ENCODE data around the gene LNX1. TPM values are rescaled to one million over a fixed set of nuclear protein-coding genes. Genes with fewer than 3 reads are reported as not detected.
A peak's percentile ranks its signal among the peaks of the same experiment; 100 is the strongest.

The LNX1 gene
- total and polyA plus RNA-seq, 10 of the 15 experiments (the other 5 are each of a cell fraction or from before 2014, with no cell fraction given) = 0.72 to 1.4 (median 1.0) TPM

- TF ChIP-seq ZNF384 (IDR thresholded peaks at IDR 0.05; ENCODE audit: borderline replicate concordance, low read depth, low read length) (peak; percentile 83), E2F4 (IDR thresholded peaks at IDR 0.05; ENCODE audit: low read depth, low read length) (no peak), CREM (IDR thresholded peaks at IDR 0.05; ENCODE audit: low read depth) (no peak), EED (IDR thresholded peaks at IDR 0.05; ENCODE audit: low read depth) (no peak), CTCF (IDR thresholded peaks at IDR 0.05 in 2 of 3, conservative IDR thresholded peaks at IDR 0.05 in 1 of 3; ENCODE audit: control insufficient read depth in 2 of 3, extremely low read depth in 1 of 3, insufficient read depth in 1 of 3, low read depth in 3 of 3, low read length in 3 of 3) (peak; percentile 53 to 67 (median 62)), RAD21 (IDR thresholded peaks at IDR 0.05; ENCODE audit: insufficient read depth, low read depth, low read length) (peak; percentile 64), SMC3 (IDR thresholded peaks at IDR 0.05; ENCODE audit: borderline replicate concordance, low read length) (peak; percentile 57; the same call in 1 of the 2 replicates), PKNOX1 (IDR thresholded peaks at IDR 0.05) (no peak), NFYB (IDR thresholded peaks at IDR 0.05; ENCODE audit: insufficient read depth, low read depth, low read length) (peak; percentile 39; the same call in 1 of the 2 replicates)
- H2AFZ ChIP-seq (ENCODE audit: control insufficient read depth, low read depth, low read length) = no peak overlapping the region
- ChIA-PET CTCF (interaction anchor here (0.6 to 5.2 kb wide), 25 partner anchors 9 to 318 kb away, joined by 3 to 51 read pairs (median 4); no protein-coding TSS in a partner anchor), SMC1A (ENCODE audit: uncharacterized antibody, unreplicated experiment) (interaction anchor here (0.6 to 3.9 kb wide), 20 partner anchors 14 to 313 kb away, joined by 3 to 40 read pairs (median 4); no protein-coding TSS in a partner anchor), POLR2A (interaction anchor here (0.6 to 1.6 kb wide), 2 partner anchors 11 to 206 kb away, joined by 3 to 5 read pairs; no protein-coding TSS in a partner anchor), RAD21 (ENCODE audit: unreplicated experiment) (interaction anchor here (0.7 to 4.0 kb wide), 7 partner anchors 15 to 318 kb away, joined by 3 to 20 read pairs (median 6); no protein-coding TSS in a partner anchor)
- H3K36me3 ChIP-seq (ENCODE audit: control insufficient read depth in 2 of 2, insufficient read depth in 2 of 2, low read length in 1 of 2) = no peaks in the 10 kb centered on the region
- H3K27ac ChIP-seq (ENCODE audit: control insufficient read depth, insufficient read depth) = no peak overlapping the region
- no peak overlapping the region for H3K4me3 ChIP-seq
- no peaks in the 10 kb centered on the region for H3K79me2 ChIP-seq (ENCODE audit: control insufficient read depth, insufficient read depth, low read length)
- no peak overlapping the region for H3K9ac ChIP-seq (ENCODE audit: control insufficient read depth, insufficient read depth, low read length)
- H3K27me3 ChIP-seq (replicated peaks in 1 of 2; ENCODE audit: control insufficient read depth in 2 of 2, insufficient read depth in 2 of 2, low read length in 1 of 2) = peaks cover 0 to 3% of the 10 kb centered on the region in 2 experiments; a peak in 1 of 4 replicates
- H3K4me2 ChIP-seq (ENCODE audit: control insufficient read depth, insufficient read depth) = no peak overlapping the region
- WGBS (ENCODE audit: insufficient coverage, insufficient replicate concordance, low lambda C conversion rate, missing lambda C conversion rate) = 43% methylated on average over 3 of the region's 3 CpGs
- intact Hi-C loops (cut with micrococcal nuclease; ENCODE audit: unreplicated experiment) = loop anchor here (1.0 to 10.0 kb wide), 5 partner anchors 104 to 742 kb away; partner anchors contain the start of gene LNX1
- no peaks in the 10 kb centered on the region; the same call in 2 of the 3 replicates for H3K9me3 ChIP-seq (replicated peaks; ENCODE audit: control insufficient read depth, insufficient read depth, low read length)
- BruUV-seq (replicated peaks) = no TSS peak
- in situ Hi-C loops (cut with MboI) = no loop called here
- H3K4me1 ChIP-seq (ENCODE audit: control insufficient read depth, insufficient read depth, low read length) = no peaks in the 10 kb centered on the region
- ATAC-seq = peak; percentile 89
- no peak for DNase-seq (ENCODE audit: low read depth, low spot score)
- peak; percentile 64 for FAIRE-seq
- H4K20me1 ChIP-seq (ENCODE audit: control insufficient read depth, insufficient read depth) = no peaks in the 10 kb centered on the region
These were observed 100.2 kb downstream of the LNX1 start for GRCh38 chr4:53490965-53491622.

All from GM12878 (cell line).